PC-9 (cell line): Measurements from ENCODE around the gene KCNK15. TPM values are rescaled to one million over a fixed set of nuclear protein-coding genes. Genes with fewer than 3 reads are reported as not detected.

Experiments used
- BruUV-seq: library from RNA; stranded (reverse); fragments of 400-500 nt; replicated peaks from 2 replicates; lab custom pipeline; 2021; lab: Mats Ljungman, UMichigan
- CTCF ChIA-PET: fragments of 300-600 bp; sonication (Branson Sonifier 250); formaldehyde crosslinking; loops from one replicate; lab custom pipeline; 2022; ENCODE audit warnings: antibody characterized with exemption; lab: Charles Lee
- POLR2A ChIA-PET: fragments of 300-600 bp; sonication (Branson Sonifier 250); formaldehyde crosslinking; loops from one replicate; lab custom pipeline; 2022; ENCODE audit warnings: antibody characterized with exemption; ENCODE audit not compliant: unreplicated experiment; lab: Charles Lee
- DNase-seq, 2 experiments: peaks; one replicate each; pipeline versions ENCODE4 v3.0.0 to v3.0.0-alpha.2; 2015 to 2022; ENCODE audit warnings: mixed read lengths in 1 of 2
- H2AFZ ChIP-seq: fragments of 200-600 bp; sonication (generic); 2 replicates; pipeline ENCODE4 v1.8.1; 2017; ENCODE audit warnings: antibody characterized with exemption
- H3F3A ChIP-seq: fragments of 200-600 bp; sonication (generic); 2 replicates; pipeline ENCODE4 v1.8.1; 2017; ENCODE audit warnings: antibody characterized with exemption, mild to moderate bottlenecking, low read depth; ENCODE audit not compliant: insufficient read depth
- H3K27ac ChIP-seq: fragments of 200-600 bp; sonication (generic); 2 replicates; pipeline ENCODE4 v1.6.1; 2016; ENCODE audit warnings: mixed run types
- H3K27me3 ChIP-seq: fragments of 200-600 bp; sonication (generic); 2 replicates; pipeline ENCODE4 v1.6.1; 2016; ENCODE audit warnings: low read depth, mixed run types; ENCODE audit not compliant: insufficient read depth
- H3K36me3 ChIP-seq: fragments of 200-600 bp; sonication (generic); 2 replicates; pipeline ENCODE4 v1.6.1; 2016; ENCODE audit warnings: low read depth, mixed run types
- H3K4me1 ChIP-seq: fragments of 200-600 bp; sonication (generic); replicated peaks from 2 replicates; pipeline ENCODE4 v1.6.1; 2016; ENCODE audit warnings: mixed run types; ENCODE audit not compliant: insufficient read depth
- H3K4me2 ChIP-seq: fragments of 200-600 bp; sonication (generic); 2 replicates; pipeline ENCODE4 v1.6.1; 2017; ENCODE audit warnings: mixed run types
- H3K4me3 ChIP-seq: fragments of 200-600 bp; sonication (generic); 2 replicates; pipeline ENCODE4 v1.6.1; 2016; ENCODE audit warnings: mixed run types
- H3K79me2 ChIP-seq: fragments of 200-600 bp; sonication (generic); 2 replicates; pipeline ENCODE4 v1.6.1; 2017; ENCODE audit warnings: low read depth, mixed run types
- H3K9me2 ChIP-seq: fragments of 200-600 bp; sonication (generic); 2 replicates; pipeline ENCODE4 v1.8.1; 2017; ENCODE audit warnings: mild to moderate bottlenecking; ENCODE audit not compliant: insufficient read depth
- H3K9me3 ChIP-seq: fragments of 200-600 bp; sonication (generic); 2 replicates; pipeline ENCODE4 v1.8.1; 2016; ENCODE audit warnings: low read depth; ENCODE audit not compliant: insufficient read depth
- H4K20me1 ChIP-seq: fragments of 200-600 bp; sonication (generic); 2 replicates; pipeline ENCODE4 v1.8.1; 2017; ENCODE audit not compliant: insufficient read depth
- EZH2 ChIP-seq: fragments of 200-600 bp; sonication (generic); IDR thresholded peaks from 2 replicates; pipeline ENCODE4 v1.8.0; 2017; ENCODE audit warnings: antibody characterized with exemption, low read depth
- intact Hi-C: fragments of 100-400 bp; cut with micrococcal nuclease; formaldehyde crosslinking; loops from one replicate; pipeline ENCODE4 v1.10.0; 2022; ENCODE audit not compliant: unreplicated experiment
- total RNA-seq: library from RNA; stranded (reverse); gene quantifications from 2 replicates; pipeline ENCODE4 v1.2.3, GENCODE V29; 2021
- TF ChIP-seq, protein P1 (sequence below): fragments of 200-600 bp; sonication (generic); conservative IDR thresholded peaks from 2 replicates; pipeline ENCODE4 v1.6.1; 2017; ENCODE audit warnings: mixed run types, antibody characterized with exemption, mild to moderate bottlenecking, moderate library complexity

KCNK15 gene
- total RNA-seq, 1 experiment from 2014 or later: 0.26 TPM

DNA sequence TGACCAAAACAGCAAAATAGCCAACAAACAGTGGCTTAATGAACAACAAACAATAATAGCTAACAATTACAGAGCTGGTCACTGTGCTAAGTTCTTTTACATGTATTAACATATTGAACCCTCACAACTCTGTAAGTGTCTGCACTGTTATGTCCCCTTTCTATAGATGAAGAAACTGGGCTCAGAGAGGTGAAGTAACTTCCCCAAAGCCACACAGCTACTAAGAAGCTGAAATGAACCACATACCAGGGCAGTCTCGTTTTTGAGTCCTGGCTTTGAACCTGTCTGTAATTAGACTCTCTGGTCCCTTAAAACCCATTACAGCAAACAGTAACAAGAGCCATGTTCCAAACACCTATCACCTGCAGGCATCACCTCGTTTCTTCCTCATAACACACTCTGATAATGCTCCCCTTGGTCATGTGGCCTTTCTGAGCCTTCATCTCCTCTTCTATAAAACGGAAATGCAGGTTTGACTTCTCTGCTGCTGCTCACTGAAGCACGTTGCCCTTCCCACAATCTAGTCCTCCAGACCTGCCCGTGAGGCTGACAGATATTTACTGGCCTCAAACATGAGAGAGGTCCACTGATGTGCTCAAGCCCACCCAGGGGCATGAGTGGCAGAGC, 23.3 kb downstream of the KCNK15 start:
- TF ChIP-seq EZH2: no peak
- TF ChIP-seq, protein P1, sequence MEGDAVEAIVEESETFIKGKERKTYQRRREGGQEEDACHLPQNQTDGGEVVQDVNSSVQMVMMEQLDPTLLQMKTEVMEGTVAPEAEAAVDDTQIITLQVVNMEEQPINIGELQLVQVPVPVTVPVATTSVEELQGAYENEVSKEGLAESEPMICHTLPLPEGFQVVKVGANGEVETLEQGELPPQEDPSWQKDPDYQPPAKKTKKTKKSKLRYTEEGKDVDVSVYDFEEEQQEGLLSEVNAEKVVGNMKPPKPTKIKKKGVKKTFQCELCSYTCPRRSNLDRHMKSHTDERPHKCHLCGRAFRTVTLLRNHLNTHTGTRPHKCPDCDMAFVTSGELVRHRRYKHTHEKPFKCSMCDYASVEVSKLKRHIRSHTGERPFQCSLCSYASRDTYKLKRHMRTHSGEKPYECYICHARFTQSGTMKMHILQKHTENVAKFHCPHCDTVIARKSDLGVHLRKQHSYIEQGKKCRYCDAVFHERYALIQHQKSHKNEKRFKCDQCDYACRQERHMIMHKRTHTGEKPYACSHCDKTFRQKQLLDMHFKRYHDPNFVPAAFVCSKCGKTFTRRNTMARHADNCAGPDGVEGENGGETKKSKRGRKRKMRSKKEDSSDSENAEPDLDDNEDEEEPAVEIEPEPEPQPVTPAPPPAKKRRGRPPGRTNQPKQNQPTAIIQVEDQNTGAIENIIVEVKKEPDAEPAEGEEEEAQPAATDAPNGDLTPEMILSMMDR: no peak
- no TSS peak for BruUV-seq
- POLR2A ChIA-PET: interaction anchor here (0.6 kb wide), 1 partner anchor 617 kb away, joined by 7 read pairs; no protein-coding TSS in a partner anchor
- H3K27me3 ChIP-seq: peaks cover 94% of the 10 kb centered on the region
- DNase-seq: no peak
- intact Hi-C loops: no loop called here
- no peaks in the 10 kb centered on the region for H3F3A ChIP-seq
- CTCF ChIA-PET: no interaction called here
- no peaks in the 10 kb centered on the region; the same call in 1 of the 2 replicates for H3K4me1 ChIP-seq
- no peaks in the 10 kb centered on the region for H3K79me2 ChIP-seq
- no peaks in the 10 kb centered on the region for H3K36me3 ChIP-seq
- no peaks in the 10 kb centered on the region for H3K9me2 ChIP-seq
- no peak overlapping the region for H3K27ac ChIP-seq
- H2AFZ ChIP-seq: no peak overlapping the region
- H3K4me2 ChIP-seq: no peak overlapping the region
- H4K20me1 ChIP-seq: 0 out of 2 replicates have a peak, but pooled peaks cover 4% of the 10 kb centered on the region
- H3K9me3 ChIP-seq: no peaks in the 10 kb centered on the region
- H3K4me3 ChIP-seq: no peak overlapping the region

- Histone ChIP-seq H3K27me3 (peaks cover 94% of the 10 kb centered on the region), H3K4me1 (no peaks in the 10 kb centered on the region; the same call in 1 of the 2 replicates), H3K4me3 (no peak overlapping the region), H3F3A (no peaks in the 10 kb centered on the region), H3K9me3 (no peaks in the 10 kb centered on the region), H3K4me2 (no peak overlapping the region), H2AFZ (no peak overlapping the region), H3K27ac (no peak overlapping the region), H3K9me2 (no peaks in the 10 kb centered on the region), H3K79me2 (no peaks in the 10 kb centered on the region), H3K36me3 (no peaks in the 10 kb centered on the region), H4K20me1 (0 out of 2 replicates have a peak, but pooled peaks cover 4% of the 10 kb centered on the region)
- BruUV-seq: no TSS peak
- intact Hi-C loops: no loop called here
- ChIA-PET POLR2A (no interaction called here), CTCF (no interaction called here)
- TF ChIP-seq, protein P1: no peak
- no peak for TF ChIP-seq EZH2
- no peak for DNase-seq
Measured at GRCh38 chr20:44769481-44769863, 23.8 kb downstream of the KCNK15 start.

GRCh38 chr20:44770484-44771171, 25.0 kb downstream of the KCNK15 start:
- Histone ChIP-seq H3K27me3 (peaks cover 94% of the 10 kb centered on the region), H3K9me2 (no peaks in the 10 kb centered on the region), H3K9me3 (no peaks in the 10 kb centered on the region), H3K4me2 (no peak overlapping the region), H3K27ac (no peak overlapping the region), H3K4me3 (no peak overlapping the region), H4K20me1 (0 out of 2 replicates have a peak, but pooled peaks cover 4% of the 10 kb centered on the region), H3K79me2 (no peaks in the 10 kb centered on the region), H3K4me1 (no peaks in the 10 kb centered on the region; the same call in 1 of the 2 replicates), H3K36me3 (no peaks in the 10 kb centered on the region), H3F3A (no peaks in the 10 kb centered on the region), H2AFZ (no peak overlapping the region)
- BruUV-seq: no TSS peak
- TF ChIP-seq EZH2: no peak
- TF ChIP-seq, protein P1: no peak
- ChIA-PET CTCF (interaction anchor here (0.5 kb wide), 1 partner anchor 531 kb away, joined by 3 read pairs; no protein-coding TSS in a partner anchor), POLR2A (no interaction called here)
- no peak for DNase-seq
- intact Hi-C loops: no loop called here
